PC-9 (cell line): ENCODE measurements around the gene COL15A1. TPM values are rescaled to one million over a fixed set of nuclear protein-coding genes. Genes with fewer than 3 reads are reported as not detected.

Source experiments
- BruUV-seq: library from RNA; stranded (reverse); fragments of 400-500 nt; replicated peaks from 2 replicates; lab custom pipeline; 2021; lab: Mats Ljungman, UMichigan
- CTCF ChIA-PET: fragments of 300-600 bp; sonication (Branson Sonifier 250); formaldehyde crosslinking; loops from one replicate; lab custom pipeline; 2022; ENCODE audit warnings: antibody characterized with exemption; lab: Charles Lee
- POLR2A ChIA-PET: fragments of 300-600 bp; sonication (Branson Sonifier 250); formaldehyde crosslinking; loops from one replicate; lab custom pipeline; 2022; ENCODE audit warnings: antibody characterized with exemption; ENCODE audit not compliant: unreplicated experiment; lab: Charles Lee
- DNase-seq, 2 experiments: peaks; one replicate each; pipeline versions ENCODE4 v3.0.0 to v3.0.0-alpha.2; 2015 to 2022; ENCODE audit warnings: mixed read lengths in 1 of 2
- H2AFZ ChIP-seq: fragments of 200-600 bp; sonication (generic); 2 replicates; pipeline ENCODE4 v1.8.1; 2017; ENCODE audit warnings: antibody characterized with exemption
- H3F3A ChIP-seq: fragments of 200-600 bp; sonication (generic); 2 replicates; pipeline ENCODE4 v1.8.1; 2017; ENCODE audit warnings: antibody characterized with exemption, mild to moderate bottlenecking, low read depth; ENCODE audit not compliant: insufficient read depth
- H3K27ac ChIP-seq: fragments of 200-600 bp; sonication (generic); 2 replicates; pipeline ENCODE4 v1.6.1; 2016; ENCODE audit warnings: mixed run types
- H3K27me3 ChIP-seq: fragments of 200-600 bp; sonication (generic); 2 replicates; pipeline ENCODE4 v1.6.1; 2016; ENCODE audit warnings: low read depth, mixed run types; ENCODE audit not compliant: insufficient read depth
- H3K36me3 ChIP-seq: fragments of 200-600 bp; sonication (generic); 2 replicates; pipeline ENCODE4 v1.6.1; 2016; ENCODE audit warnings: low read depth, mixed run types
- H3K4me1 ChIP-seq: fragments of 200-600 bp; sonication (generic); replicated peaks from 2 replicates; pipeline ENCODE4 v1.6.1; 2016; ENCODE audit warnings: mixed run types; ENCODE audit not compliant: insufficient read depth
- H3K4me2 ChIP-seq: fragments of 200-600 bp; sonication (generic); 2 replicates; pipeline ENCODE4 v1.6.1; 2017; ENCODE audit warnings: mixed run types
- H3K4me3 ChIP-seq: fragments of 200-600 bp; sonication (generic); 2 replicates; pipeline ENCODE4 v1.6.1; 2016; ENCODE audit warnings: mixed run types
- H3K79me2 ChIP-seq: fragments of 200-600 bp; sonication (generic); 2 replicates; pipeline ENCODE4 v1.6.1; 2017; ENCODE audit warnings: low read depth, mixed run types
- H3K9me2 ChIP-seq: fragments of 200-600 bp; sonication (generic); 2 replicates; pipeline ENCODE4 v1.8.1; 2017; ENCODE audit warnings: mild to moderate bottlenecking; ENCODE audit not compliant: insufficient read depth
- H3K9me3 ChIP-seq: fragments of 200-600 bp; sonication (generic); 2 replicates; pipeline ENCODE4 v1.8.1; 2016; ENCODE audit warnings: low read depth; ENCODE audit not compliant: insufficient read depth
- H4K20me1 ChIP-seq: fragments of 200-600 bp; sonication (generic); 2 replicates; pipeline ENCODE4 v1.8.1; 2017; ENCODE audit not compliant: insufficient read depth
- EZH2 ChIP-seq: fragments of 200-600 bp; sonication (generic); IDR thresholded peaks from 2 replicates; pipeline ENCODE4 v1.8.0; 2017; ENCODE audit warnings: antibody characterized with exemption, low read depth
- intact Hi-C: fragments of 100-400 bp; cut with micrococcal nuclease; formaldehyde crosslinking; loops from one replicate; pipeline ENCODE4 v1.10.0; 2022; ENCODE audit not compliant: unreplicated experiment
- total RNA-seq: library from RNA; stranded (reverse); gene quantifications from 2 replicates; pipeline ENCODE4 v1.2.3, GENCODE V29; 2021
- TF ChIP-seq, protein P1 (sequence below): fragments of 200-600 bp; sonication (generic); conservative IDR thresholded peaks from 2 replicates; pipeline ENCODE4 v1.6.1; 2017; ENCODE audit warnings: mixed run types, antibody characterized with exemption, mild to moderate bottlenecking, moderate library complexity

The COL15A1 gene
- total RNA-seq, 1 experiment from 2014 or later = not detected

GRCh38 chr9:98980291-98980690 lies 36.6 kb downstream of the COL15A1 start:
- no peaks in the 10 kb centered on the region for H3K79me2 ChIP-seq
- CTCF ChIA-PET = no interaction called here
- H3K27ac ChIP-seq = no peak overlapping the region
- H3K9me3 ChIP-seq = no peaks in the 10 kb centered on the region
- no peaks in the 10 kb centered on the region for H4K20me1 ChIP-seq
- no peaks in the 10 kb centered on the region for H3F3A ChIP-seq
- POLR2A ChIA-PET = no interaction called here
- H3K4me2 ChIP-seq = no peak overlapping the region
- no peak for DNase-seq
- H2AFZ ChIP-seq = no peak overlapping the region
- H3K4me3 ChIP-seq = no peak overlapping the region
- intact Hi-C loops = no loop called here
- no peaks in the 10 kb centered on the region for H3K27me3 ChIP-seq
- H3K9me2 ChIP-seq = no peaks in the 10 kb centered on the region
- TF ChIP-seq, protein P1, sequence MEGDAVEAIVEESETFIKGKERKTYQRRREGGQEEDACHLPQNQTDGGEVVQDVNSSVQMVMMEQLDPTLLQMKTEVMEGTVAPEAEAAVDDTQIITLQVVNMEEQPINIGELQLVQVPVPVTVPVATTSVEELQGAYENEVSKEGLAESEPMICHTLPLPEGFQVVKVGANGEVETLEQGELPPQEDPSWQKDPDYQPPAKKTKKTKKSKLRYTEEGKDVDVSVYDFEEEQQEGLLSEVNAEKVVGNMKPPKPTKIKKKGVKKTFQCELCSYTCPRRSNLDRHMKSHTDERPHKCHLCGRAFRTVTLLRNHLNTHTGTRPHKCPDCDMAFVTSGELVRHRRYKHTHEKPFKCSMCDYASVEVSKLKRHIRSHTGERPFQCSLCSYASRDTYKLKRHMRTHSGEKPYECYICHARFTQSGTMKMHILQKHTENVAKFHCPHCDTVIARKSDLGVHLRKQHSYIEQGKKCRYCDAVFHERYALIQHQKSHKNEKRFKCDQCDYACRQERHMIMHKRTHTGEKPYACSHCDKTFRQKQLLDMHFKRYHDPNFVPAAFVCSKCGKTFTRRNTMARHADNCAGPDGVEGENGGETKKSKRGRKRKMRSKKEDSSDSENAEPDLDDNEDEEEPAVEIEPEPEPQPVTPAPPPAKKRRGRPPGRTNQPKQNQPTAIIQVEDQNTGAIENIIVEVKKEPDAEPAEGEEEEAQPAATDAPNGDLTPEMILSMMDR = no peak
- TF ChIP-seq EZH2 = no peak
- H3K36me3 ChIP-seq = no peaks in the 10 kb centered on the region
- H3K4me1 ChIP-seq = 0 out of 2 replicates have a peak, but pooled peaks cover under 1% of the 10 kb centered on the region
- BruUV-seq = no TSS peak

GRCh38 chr9:98983295-98984268 lies 39.9 kb downstream of the COL15A1 start:
- no peak for DNase-seq
- Histone ChIP-seq H3K79me2 (no peaks in the 10 kb centered on the region), H3K9me3 (no peaks in the 10 kb centered on the region), H3K4me1 (no peaks in the 10 kb centered on the region), H3K4me2 (no peak overlapping the region), H2AFZ (no peak overlapping the region), H3K36me3 (no peaks in the 10 kb centered on the region), H3K27ac (no peak overlapping the region), H3K4me3 (no peak overlapping the region), H4K20me1 (no peaks in the 10 kb centered on the region), H3K27me3 (no peaks in the 10 kb centered on the region), H3K9me2 (no peaks in the 10 kb centered on the region), H3F3A (no peaks in the 10 kb centered on the region)
- CTCF ChIA-PET = interaction anchor here (0.5 to 0.6 kb wide), 2 partner anchors 553 to 706 kb away, joined by 3 read pairs; no protein-coding TSS in a partner anchor
- no peak for TF ChIP-seq EZH2
- TF ChIP-seq, protein P1 = no peak
- BruUV-seq = no TSS peak
- intact Hi-C loops = no loop called here
- POLR2A ChIA-PET = no interaction called here

DNA sequence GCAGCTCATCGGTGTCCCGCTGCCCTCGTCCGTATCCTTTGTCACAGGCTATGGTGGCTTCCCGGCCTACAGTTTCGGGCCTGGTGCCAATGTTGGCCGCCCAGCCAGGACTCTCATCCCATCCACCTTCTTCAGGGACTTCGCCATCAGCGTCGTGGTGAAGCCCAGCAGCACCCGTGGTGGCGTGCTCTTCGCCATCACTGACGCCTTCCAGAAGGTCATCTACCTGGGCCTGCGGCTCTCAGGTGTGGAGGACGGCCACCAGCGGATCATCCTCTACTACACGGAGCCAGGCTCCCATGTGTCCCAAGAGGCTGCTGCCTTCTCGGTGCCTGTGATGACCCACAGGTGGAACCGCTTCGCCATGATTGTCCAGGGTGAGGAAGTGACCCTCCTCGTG lies 41.9 kb downstream of the COL15A1 start:
- no peaks in the 10 kb centered on the region for H3K27me3 ChIP-seq
- ChIA-PET CTCF (no interaction called here), POLR2A (no interaction called here)
- intact Hi-C loops = no loop called here
- no peaks in the 10 kb centered on the region for H3K9me2 ChIP-seq
- H3K36me3 ChIP-seq = no peaks in the 10 kb centered on the region
- H3K27ac ChIP-seq = no peak overlapping the region
- no peaks in the 10 kb centered on the region for H4K20me1 ChIP-seq
- no peak overlapping the region for H3K4me3 ChIP-seq
- no TSS peak for BruUV-seq
- peaks cover 11% of the 10 kb centered on the region; the same call in 1 of the 2 replicates for H3F3A ChIP-seq
- DNase-seq = no peak
- no peak overlapping the region for H2AFZ ChIP-seq
- H3K4me1 ChIP-seq = peaks cover 12% of the 10 kb centered on the region; the same call in 1 of the 2 replicates
- TF ChIP-seq, protein P1 = no peak
- no peak for TF ChIP-seq EZH2
- no peaks in the 10 kb centered on the region for H3K79me2 ChIP-seq
- H3K9me3 ChIP-seq = no peaks in the 10 kb centered on the region
- no peak overlapping the region for H3K4me2 ChIP-seq
